NCI-H2107 treated with DMSO at 0.1 percent for 48 hours (cell line): Measurements from ENCODE around the gene MS4A4A.
"Not testable (repeated sequence)": the region's sequence is repeated elsewhere in the genome, so short reads cannot be mapped to it uniquely, and the experiment has no call there.

Experiments
- DNase-seq: peaks from one replicate; lab custom pipeline; 2025; ENCODE audit not compliant: unreplicated experiment; lab: John Stamatoyannopoulos, UW

The MS4A4A gene

DNA sequence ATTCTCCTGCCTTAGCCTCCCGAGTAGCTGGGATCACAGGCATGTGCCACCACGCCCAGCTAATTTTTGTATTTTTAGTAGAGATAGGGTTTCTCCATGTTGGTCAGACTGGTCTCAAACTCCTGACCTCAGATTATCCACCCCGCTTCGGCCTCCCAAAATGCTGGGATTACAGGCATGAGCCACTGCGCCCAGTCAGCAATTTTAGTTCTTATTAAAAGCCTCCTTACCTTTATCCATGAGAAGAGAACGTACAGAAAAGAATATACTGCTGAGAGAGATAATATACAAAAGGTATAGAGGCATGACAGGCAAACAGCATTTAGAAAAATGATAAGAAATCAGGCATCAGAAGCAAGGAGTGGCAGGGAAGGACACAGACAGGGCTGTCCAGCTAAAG lies 21.4 kb downstream of the MS4A4A start:
- not testable (repeated sequence) for DNase-seq

DNA sequence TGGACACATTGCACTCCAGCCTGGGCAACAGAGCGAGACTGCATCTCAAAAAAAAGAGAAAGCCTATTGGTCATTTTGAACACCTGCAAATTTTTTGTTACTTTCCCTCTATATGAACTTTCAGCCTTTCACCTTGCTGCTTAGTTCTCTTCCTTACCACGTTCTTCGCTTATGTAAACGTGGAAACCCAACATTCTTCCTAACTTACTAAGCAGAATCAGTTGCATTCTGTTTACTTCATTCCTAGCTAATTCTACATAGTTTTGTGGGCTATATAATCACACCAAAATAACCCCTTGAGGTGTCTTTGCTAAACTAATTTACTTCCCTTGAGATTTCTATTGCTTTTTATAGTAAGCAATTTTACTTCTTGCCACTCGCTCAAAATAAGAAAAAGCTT lies 23.2 kb downstream of the MS4A4A start:
- no peak for DNase-seq

DNA sequence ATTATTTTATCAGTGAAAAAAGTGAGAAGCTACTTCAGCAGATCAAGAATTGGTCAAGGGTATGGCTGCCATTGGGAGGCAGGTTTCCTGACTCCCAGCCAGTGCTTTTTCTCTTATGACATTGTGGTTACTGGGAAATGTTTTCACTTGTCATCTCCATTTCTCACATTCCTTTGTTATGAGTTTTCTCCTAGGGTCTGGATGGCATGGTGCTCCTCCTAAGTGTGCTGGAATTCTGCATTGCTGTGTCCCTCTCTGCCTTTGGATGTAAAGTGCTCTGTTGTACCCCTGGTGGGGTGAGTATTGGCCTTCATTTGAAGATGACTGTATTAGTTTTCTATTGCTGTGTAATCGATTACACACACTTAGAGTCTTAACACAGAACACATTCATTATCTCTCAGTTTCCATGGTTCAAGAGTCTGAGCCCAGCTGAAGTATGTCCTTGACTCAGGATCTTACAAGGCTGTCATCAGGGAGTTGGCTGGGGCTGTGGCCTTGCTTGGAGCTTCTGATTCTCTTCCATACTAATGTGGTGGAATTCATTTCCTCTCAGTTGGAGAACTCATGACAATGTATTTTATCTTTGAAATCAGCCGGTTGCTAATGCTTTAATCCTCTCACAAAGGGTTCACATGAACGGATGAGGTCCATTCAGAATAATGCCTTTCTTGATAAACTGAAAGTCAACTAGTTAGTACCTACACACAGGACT lies 25.6 kb downstream of the MS4A4A start:
- DNase-seq, result no peak

DNA sequence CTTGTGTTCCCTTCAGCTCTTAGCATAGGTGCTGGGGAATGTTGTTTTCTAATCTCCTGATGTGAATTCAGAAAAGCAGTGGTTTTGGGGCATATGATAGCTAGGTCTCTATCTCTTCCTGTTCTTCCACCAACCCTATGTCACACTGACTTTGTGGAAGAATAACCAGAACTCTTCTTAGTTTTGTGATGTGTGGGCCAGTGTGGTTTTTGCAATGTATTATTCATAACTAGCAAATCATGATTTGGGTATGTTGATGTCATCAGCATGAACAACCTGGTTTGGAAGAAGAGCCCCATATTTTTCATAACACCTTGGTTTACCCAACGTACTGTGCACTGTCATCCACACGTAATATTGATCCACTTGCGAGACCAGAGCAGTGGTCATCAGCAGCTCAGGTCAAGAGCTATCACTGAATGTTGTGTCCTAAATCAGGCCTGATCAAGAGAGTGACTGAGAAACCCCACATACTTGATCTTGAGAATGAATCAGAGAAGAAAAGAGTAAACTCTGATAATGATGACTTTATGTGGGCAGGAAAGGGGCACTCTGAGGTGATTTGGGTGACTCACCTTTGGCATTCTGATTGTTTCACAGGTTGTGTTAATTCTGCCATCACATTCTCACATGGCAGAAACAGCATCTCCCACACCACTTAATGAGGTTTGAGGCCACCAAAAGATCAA lies 27.2 kb downstream of the MS4A4A start:
- no peak for DNase-seq

DNA sequence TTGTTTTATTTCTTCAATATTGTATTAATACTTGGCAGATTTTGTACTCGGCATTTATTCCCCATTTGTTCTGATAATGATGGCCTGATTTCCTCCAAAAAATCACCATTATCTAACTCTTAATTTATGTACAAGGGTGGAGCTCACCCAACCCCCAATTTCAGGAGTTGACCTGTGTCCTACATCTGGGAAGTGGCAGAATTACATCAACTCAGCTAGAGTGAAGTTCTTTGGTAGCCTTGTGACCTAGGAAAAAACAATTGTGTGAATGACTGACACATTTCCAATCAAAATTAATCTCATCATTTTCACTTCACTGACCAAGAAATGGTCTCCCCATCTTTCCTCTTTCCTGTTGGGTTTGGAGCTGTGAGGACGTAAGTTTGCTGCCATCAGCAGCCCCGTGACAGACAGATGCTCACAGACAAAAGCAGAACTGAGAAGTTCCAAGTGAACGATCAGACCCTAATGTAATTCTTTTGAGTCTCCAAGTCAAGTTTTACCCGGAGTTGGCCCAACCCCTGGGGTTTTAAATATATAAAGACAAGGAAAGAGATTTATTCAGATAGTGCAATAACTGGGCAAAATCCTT lies 30.0 kb downstream of the MS4A4A start:
- no peak for DNase-seq

DNA sequence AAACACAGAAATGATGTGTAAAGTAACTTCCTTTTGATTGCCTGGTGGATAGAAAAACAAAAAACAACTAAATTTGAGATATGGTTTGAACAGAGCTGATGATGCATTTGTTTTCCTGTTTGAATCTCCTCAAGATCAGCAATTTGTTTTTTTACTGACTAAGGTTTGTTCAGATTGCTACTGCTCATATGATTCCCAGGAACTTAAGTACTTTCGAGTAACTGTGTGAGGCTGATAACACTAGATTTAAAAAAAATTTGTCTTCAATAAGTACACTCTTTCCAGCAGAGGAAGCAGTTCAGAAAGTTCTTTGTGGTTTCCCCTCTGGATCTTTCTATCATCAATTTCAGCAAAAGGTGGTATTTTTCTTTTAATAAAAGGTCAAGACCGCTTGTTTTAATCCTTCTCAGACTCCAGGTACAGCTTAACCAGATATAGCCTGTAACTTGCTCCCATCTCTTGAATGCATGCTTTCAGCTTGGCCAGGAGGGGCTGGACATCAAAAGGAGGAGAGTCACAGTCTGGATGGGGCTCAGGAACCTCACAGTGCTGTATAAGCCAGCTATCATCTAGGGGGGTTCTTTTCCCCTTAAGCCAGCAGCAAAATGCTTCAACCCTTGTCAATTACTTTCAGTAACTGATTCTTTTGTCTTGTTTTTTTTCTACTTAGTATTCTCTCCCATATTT lies 34.3 kb downstream of the MS4A4A start:
- DNase-seq, result no peak

DNA sequence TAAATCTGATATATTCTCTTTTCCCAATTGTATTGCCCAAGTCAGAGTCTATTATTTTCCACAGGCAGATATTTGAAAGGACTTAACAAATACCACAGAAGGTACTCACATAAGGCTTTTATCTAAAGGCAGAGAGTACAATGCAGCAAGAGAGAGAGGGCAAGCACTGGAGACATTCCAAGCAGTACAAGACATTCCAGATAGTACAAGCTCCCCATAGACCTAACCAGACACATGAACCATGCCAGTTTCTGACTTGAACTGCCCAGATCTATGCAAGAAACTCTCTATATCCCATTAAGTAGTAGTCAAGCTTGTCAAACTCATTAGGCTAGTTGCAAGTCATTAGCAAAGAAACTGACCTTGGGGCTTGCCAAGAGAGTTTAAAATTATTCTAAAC lies 35.4 kb downstream of the MS4A4A start:
- DNase-seq, result no peak

DNA sequence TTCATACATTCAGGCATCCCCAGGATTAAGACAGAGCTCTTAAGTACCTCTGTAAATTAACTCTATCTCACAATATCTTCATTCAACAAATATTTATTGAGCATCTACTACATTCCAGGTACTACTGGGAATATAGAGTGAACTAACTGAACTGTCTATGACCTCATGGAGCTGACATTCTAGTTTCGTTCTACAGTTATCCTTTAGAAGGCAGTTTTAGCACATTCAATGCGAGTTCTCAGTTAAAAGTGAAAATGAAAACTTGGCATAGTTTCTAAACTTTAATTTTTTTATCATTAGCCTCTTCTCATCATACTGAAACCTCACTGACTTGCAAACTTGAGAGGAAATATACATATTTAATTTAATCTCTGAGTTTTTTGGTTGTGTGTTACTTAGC lies 35.9 kb downstream of the MS4A4A start:
- DNase-seq, result no peak

DNA sequence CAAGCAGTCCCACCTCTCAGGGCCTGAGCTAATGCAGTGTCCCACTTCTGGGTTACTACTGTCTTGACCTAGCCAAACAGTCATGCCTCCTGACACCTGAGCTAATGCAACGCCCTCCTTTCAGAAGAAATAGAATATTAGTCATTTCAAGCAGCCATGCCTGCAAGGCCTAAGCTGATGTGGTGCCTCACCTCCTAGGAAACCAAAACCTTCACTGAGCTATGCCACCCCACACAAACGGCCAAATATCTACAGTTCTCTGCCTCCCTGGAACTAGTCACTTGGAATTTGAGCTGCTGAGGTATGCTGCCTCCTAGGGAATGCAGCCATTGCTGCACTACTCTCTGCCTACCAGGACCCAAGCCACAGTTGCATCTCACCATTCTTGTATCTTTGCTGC lies 38.3 kb downstream of the MS4A4A start:
- DNase-seq, result no peak

DNA sequence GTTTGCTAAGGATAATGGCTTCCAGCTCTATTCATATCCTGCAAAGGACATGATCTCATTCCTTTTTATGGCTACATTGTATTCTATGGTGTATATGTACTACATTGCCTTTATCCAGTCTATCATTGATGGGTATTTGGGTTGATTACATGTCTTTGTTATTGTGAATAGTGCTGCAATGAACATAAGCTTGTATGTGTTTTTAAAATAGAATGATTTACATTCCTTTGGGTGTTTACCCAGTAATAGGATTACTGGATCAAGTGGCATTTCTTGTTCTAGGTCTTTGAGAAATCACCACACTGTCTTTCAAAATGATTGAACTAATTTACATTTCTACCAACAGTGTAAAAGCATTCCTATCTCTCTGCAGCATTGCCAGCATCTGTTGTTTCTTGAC lies 40.6 kb downstream of the MS4A4A start:
- DNase-seq, result no peak

DNA sequence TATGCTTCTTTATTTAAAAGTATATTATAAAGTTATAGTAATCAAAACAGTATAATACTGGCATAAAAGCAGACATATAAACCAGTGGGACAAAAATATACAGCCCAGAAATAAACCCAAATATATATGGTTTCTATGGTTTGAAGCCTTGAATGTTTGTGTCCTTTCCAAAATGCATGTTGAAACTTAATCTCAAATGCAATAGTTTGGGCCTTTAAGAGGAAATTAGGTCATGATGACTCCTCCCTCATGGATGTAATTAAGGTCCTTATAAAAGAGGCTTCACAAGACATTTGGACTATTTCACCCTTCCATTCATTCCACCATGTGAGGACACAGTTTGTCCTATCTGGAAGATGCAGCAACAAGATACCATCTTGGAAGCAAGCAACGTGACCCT lies 46.5 kb downstream of the MS4A4A start, which contains the start of gene MS4A6E:
Gene MS4A6E (plus strand): TSS at position 301 of the 400 bp plus-strand sequence. CDS start 7,641 bp downstream, outside the sequence.
- DNase-seq, result no peak

DNA sequence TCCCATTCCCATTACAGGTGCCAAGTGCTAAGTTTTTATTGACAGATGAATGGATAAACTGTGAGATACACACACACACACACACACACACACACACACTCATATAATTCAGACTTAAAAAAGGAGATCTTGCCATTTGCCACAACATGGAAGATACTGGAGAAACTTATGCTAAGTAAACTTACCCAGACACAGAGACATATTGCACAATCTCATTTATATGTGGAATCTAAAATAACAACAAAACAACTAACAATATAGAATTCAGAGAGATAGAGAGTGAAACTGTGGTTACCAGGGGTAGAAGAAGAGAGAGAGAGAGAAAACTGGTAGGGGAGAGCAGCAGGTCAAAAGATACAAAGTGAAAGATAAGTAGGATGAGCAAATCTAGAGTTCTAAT lies 48.0 kb downstream of the MS4A4A start:
- DNase-seq, result no peak

DNA sequence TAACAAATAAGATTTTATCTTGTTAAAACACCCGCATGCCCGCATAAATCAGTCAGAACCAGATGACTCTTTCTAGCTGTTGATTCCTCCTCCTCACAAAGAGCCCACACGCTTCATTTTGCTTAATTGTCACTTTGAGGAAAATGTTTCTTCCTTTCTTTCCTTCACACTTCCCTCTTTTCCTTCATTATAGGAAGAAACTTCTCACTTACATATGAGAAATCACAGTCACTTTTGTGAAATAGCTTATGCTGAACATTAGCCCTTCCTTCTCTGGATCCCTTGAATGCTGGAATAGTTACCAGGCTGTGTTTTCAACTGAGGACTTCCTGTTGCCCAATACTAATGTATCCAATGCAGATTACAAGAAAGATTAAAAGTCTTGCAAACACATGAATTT lies 52.4 kb downstream of the MS4A4A start:
- DNase-seq, result no peak

DNA sequence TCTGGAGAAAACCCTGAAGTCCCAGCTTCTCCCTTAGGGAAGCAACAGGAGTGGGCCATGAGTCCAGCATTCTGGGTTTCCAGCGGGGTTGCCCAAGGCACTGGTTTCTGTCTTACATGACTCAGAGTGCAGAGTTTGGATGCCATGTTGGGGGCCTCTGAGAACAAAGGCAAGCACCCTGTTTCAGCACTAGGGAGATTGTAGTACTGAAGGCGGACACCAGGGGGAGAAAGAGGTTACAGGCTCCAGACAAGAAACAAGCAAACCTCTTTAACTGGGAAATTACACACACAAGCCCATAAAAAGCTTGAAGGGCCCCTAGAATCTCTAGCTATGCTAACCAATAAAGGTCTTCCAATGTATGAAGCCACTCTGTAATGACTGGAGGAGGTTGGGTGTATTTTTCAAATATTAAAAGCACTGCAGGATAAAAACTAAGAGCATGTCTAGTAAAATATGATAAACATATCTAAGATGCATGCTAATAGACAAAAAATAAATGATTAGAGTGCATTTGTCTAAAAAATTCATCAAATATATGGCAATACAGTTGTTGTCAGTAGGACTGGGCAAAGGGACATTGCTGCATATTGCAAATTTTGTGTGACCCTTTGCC lies 53.6 kb downstream of the MS4A4A start:
- peak; percentile 1 for DNase-seq

DNA sequence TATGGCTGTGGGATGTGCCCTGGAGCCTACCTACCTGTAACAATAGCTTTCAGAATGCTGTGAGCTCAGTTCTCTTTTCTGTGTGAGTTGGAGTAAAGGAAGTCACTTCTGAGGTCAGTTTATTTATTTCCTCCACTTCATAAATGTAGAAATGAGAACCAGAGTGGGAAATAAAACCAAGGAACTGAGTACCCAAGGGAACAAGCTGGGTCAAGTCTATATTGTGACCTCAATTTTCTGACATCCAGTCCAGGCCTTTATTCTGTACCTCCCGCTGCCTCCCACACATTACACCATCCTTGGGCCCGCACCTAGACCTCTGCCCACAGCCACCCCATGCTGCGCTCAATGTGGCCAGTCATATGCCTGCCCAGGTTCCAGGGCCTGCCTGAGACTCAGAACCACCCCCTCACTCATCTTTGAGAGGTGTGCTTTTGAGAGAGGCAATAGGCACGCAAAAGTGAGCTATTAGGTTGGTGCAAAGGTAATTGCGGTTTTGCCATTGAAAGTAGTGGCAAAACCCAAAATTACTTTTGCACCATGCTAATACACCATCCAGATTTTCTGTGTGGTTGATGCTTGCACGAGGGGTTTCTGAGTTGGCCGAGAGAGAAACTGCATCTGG lies 56.4 kb downstream of the MS4A4A start:
- no peak for DNase-seq

DNA sequence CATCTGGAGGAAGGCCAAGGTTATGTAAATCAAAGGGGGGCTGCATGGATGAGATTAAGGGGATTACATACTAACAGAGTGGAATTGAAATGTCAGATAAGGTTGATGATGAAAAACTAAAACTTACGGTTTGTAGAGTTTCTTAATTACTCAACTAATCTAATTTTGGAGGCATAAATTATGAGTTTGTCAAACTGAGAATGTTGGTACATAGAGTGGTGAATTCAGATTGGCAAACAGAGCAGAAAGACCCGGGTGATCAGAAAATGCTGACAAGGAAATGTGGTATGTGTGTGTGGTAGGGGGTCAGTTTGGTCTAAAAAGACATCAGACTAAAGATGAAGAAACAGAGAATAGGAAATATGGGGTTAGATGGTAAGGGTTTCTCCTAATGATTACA lies 57.6 kb downstream of the MS4A4A start:
- DNase-seq, result no peak

DNA sequence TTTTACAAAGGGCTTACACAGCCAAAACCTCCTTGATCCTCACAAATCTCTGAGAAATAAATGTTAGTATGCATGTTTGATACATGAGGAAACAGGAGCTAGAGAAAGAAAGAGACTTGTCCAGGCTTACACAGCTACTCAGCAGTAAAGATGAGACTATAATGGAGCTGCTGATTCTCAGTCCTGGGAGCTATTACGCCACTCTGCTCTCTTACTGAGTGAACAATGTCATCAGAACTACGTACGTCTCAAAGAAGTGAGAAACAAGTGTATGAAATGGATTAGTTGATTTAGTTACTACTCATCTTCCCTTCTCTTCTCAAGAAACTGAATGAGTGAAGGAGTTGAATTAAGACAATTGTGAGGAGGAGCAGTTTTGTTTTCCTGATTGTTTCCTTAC lies 58.9 kb downstream of the MS4A4A start:
- no peak for DNase-seq

DNA sequence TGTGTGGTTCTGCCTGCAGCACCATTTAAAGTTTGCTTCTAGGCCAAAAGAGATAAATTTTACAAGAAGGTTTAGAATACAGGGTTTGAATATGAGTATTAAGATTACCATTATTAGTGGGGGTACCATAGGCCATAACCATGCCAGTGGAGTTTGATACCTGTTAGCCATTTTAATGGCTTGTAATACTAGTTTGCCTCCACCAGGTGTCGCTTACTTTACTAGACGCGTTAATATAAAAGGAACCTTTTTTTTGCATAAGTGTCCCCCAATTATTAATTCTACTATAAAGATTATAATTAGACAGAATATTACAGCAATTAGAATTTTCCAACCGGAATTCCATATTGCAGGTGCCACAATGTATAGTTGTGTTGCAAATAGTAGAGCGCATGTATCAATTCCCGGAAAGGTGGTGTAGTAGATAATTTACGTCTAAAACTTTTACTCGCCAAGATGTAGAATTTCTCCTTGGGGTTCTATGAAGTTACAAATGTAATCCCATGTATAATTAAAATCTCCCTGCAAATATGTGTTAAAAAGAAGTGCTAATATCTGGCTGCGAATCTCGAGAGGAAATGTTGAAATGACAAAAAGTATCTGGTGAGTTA lies 62.7 kb downstream of the MS4A4A start:
- no peak for DNase-seq

DNA sequence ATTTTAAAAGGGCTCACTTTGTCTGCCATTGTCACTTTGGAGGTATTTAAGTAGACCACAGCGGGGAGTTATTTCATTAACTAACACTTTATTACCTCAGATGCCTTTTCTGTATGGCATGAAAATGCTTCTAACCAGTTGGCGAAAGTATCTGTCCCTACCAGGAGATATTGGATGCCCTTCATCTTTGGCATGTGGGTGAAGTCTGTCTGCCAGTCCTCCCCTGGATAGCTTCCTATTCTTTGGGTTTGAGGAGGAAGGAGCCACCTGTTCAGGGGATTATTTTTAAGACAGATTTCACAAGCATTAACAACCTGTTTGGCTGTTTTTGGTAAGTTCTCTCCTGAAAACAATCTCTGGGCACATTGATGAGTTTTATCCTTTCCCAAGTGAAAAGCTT lies 63.7 kb downstream of the MS4A4A start:
- no peak for DNase-seq

DNA sequence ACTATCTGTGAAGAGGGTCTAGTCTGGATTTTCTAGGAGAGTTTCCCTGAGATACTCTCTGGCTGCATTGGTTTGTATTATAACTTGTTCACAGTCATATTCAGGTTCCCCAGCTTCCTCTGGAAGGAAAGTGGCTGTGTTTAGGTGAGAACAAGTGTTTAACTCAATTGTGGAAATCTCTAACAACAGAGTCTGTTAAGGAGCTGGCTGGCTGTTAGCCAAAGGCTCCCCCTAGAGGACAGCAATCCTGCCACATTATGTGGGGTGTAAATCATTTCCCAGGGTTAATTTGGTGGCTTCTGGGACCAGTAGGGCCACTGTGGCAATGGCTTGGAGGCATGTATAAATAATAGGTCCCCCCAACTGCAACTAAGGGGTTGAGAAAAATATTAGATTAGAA lies 65.0 kb downstream of the MS4A4A start:
- no peak for DNase-seq
